ENCODE measurements around the gene SLC9A5. TPM values are rescaled to one million over a fixed set of nuclear protein-coding genes. Genes with fewer than 3 reads are reported as not detected.

The SLC9A5 gene, protein sequence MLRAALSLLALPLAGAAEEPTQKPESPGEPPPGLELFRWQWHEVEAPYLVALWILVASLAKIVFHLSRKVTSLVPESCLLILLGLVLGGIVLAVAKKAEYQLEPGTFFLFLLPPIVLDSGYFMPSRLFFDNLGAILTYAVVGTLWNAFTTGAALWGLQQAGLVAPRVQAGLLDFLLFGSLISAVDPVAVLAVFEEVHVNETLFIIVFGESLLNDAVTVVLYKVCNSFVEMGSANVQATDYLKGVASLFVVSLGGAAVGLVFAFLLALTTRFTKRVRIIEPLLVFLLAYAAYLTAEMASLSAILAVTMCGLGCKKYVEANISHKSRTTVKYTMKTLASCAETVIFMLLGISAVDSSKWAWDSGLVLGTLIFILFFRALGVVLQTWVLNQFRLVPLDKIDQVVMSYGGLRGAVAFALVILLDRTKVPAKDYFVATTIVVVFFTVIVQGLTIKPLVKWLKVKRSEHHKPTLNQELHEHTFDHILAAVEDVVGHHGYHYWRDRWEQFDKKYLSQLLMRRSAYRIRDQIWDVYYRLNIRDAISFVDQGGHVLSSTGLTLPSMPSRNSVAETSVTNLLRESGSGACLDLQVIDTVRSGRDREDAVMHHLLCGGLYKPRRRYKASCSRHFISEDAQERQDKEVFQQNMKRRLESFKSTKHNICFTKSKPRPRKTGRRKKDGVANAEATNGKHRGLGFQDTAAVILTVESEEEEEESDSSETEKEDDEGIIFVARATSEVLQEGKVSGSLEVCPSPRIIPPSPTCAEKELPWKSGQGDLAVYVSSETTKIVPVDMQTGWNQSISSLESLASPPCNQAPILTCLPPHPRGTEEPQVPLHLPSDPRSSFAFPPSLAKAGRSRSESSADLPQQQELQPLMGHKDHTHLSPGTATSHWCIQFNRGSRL
- 2.2 and 2.7 TPM in 2 replicates for total RNA-seq (2014; rRNA removed; shearing (Covaris generic))

DNA sequence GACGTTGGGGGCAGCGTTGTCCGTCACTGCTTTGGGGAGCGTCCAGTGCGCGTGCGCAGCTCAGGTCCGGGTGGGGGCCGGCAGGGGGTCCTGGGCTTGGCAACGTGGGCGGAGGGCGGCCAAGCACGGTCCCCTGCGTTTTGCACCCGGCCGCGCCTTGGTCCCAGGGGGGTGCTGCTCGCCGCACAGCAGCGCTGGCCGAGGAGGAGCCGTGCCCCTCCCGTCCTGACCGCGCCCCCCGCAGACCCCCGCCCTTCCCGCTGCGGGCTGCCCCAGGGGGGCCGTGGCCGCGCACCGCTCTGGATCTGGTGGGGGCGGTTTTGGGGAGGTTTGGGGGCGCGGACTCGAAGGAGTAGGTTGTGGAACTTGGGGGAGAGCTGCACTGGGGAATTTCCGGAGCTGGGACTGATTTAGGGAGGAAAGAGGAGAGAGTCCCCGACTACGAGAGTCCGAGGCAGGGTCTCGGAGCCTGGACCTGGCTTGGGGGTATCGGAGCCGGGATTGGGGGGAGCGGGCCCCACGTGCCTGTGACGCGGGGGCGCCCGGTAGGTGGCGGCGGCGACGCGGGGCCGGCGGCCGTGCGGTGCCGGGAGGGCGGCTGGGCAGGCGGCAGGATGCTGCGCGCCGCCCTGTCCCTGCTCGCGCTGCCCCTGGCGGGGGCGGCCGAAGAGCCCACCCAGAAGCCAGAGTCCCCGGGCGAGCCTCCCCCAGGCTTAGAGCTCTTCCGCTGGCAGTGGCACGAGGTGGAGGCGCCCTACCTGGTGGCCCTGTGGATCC lies at the start of gene SLC9A5:
SLC9A5 (plus strand) TSS at position 579 of the 777 bp plus-strand sequence; CDS start at position 615, 36 bp downstream.
- DNase-seq (ENCODE audit: low spot score): no peak

GRCh38 chr16:67199011-67199807 lies 49.6 kb upstream of the SLC9A5 start, which contains the start of gene ELMO3:
Gene ELMO3 (plus strand): TSS chr16:67199131. CDS start chr16:67199327, 196 bp downstream.
- DNase-seq (ENCODE audit: low spot score): peak; percentile 86

DNA sequence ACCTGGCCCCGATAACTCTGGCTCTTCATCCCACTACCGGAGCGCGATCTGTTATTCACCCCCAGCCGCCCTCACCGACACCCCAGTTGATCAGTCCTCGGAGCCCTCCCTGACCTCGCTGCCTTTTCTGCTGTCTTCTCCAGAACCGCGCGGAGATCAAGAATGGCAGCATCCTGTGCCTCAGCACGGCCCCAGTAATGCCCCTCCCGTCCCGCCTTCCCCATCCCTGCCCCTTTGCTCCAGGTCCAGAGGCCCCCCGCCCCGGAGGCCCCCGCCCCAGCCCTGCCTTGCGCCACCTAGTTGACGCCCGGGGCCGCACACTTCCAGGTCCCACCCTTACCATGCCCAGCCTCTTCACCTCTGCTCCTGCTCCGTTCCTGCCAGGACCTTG lies 49.0 kb upstream of the SLC9A5 start:
- no peak for DNase-seq (ENCODE audit: low spot score)

DNA sequence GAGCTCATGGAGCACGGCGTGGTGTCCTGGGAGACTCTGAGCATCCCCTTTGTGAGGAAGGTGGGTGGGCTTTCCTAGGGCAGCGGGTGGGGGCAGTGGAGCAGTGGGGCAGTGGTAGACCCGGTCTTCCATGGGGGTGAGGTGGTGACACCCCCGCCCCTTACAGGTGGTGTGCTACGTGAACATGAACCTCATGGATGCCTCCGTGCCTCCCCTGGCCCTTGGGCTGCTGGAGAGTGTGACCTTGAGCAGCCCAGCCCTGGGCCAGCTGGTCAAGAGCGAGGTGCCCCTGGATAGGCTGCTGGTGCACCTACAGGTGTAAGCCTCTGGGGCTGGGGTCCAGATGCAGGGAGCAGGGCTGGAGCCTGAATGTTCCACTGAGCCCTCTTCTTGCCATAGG lies 48.3 kb upstream of the SLC9A5 start:
- DNase-seq (ENCODE audit: low spot score): no peak

DNA sequence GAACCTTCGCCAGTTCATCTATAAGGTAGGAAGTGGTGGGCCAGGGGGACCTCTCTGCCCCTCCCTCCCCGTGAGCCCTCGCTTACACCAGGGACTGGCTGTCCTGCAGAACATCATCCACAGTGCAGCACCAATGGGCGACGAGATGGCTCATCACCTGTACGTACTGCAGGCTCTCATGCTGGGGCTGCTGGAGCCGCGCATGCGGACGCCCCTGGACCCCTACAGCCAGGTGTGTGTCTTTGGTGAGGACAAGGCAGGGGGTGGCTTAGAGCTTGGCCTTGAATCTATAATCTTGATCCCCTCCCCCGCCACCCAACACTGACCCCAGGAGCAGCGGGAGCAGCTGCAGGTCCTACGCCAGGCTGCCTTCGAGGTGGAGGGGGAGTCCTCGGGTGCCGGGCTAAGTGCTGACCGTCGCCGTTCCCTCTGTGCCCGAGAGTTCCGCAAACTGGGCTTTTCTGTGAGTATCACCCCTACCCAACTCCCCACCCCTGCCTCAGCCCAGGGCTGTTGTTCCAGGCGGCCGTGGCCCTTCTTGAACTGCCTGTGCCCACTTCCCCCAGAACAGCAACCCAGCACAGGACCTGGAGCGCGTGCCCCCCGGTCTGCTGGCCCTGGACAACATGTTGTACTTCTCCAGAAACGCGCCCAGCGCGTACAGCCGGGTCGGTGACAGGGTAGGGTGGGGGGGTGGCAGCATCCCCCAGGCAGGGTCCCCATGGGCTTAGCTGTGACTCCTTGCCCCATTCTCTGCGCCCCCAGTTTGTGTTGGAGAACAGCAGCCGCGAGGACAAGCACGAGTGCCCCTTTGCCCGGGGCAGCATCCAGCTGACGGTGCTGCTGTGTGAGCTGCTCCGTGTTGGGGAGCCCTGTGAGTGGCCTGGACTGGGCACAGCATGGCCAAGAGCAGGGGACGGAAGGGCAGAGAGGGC lies 47.1 kb upstream of the SLC9A5 start:
- DNase-seq (ENCODE audit: low spot score): no peak

DNA sequence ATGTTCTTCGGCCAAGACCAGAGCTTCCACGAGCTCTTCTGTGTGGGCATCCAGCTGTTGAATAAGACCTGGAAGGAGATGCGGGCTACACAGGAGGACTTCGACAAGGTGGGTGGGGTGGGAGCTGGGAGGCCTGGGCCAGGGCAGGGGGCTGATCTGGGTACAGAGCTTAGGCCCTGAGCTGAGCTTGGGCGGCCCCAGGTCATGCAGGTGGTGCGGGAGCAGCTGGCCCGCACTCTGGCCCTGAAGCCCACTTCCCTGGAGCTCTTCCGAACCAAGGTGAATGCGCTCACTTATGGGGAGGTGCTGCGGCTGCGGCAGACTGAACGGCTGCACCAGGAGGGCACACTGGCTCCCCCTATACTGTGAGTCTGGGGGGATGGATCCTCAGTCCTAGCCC lies 46.4 kb upstream of the SLC9A5 start:
- no peak for DNase-seq (ENCODE audit: low spot score)

GRCh38 chr16:67202956-67203493 lies 45.8 kb upstream of the SLC9A5 start:
- no peak for DNase-seq (ENCODE audit: low spot score)

DNA sequence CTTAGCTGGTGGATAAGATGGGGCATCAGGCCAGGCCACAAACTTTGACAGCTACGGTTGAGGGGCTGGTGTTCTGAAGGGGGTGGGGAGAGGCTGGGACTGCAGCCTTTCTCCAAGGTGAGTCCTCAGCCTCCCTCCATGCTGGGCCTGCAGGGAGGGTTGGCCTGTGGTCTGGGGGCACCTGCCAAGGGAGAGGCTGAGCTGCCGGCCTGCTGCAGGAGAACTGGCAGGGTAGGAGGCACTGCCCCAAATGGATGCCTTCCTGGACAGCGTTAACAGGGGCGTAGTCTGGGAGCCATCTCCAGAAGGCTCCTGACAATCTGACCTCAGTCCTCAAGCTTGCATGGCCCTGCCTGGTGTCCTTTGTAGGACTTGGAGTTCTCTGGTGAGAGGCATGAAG lies 44.7 kb upstream of the SLC9A5 start:
- no peak for DNase-seq (ENCODE audit: low spot score)

GRCh38 chr16:67206129-67206837 lies 42.5 kb upstream of the SLC9A5 start:
- no peak for DNase-seq (ENCODE audit: low spot score)

DNA sequence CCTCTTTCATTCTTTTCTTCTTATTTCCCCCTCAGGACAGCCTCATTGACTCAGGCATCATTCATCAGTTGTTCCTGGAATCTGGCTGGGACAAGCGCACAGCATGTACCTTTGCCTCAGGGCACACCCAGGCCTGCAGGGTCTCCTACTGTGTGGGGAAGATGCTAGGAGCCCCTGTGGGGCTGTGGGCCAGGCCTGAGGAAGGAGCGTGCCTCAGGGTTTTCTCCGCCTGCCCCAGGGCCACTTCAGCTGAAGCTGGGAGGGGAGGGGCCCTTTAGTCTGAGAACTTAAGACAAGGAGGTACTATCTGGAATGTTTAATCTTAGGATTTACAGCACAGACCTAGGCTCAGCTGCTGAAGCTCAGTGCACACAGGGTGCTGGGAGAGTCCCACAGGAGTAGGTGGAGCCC lies 41.9 kb upstream of the SLC9A5 start:
- no peak for DNase-seq (ENCODE audit: low spot score)

DNA sequence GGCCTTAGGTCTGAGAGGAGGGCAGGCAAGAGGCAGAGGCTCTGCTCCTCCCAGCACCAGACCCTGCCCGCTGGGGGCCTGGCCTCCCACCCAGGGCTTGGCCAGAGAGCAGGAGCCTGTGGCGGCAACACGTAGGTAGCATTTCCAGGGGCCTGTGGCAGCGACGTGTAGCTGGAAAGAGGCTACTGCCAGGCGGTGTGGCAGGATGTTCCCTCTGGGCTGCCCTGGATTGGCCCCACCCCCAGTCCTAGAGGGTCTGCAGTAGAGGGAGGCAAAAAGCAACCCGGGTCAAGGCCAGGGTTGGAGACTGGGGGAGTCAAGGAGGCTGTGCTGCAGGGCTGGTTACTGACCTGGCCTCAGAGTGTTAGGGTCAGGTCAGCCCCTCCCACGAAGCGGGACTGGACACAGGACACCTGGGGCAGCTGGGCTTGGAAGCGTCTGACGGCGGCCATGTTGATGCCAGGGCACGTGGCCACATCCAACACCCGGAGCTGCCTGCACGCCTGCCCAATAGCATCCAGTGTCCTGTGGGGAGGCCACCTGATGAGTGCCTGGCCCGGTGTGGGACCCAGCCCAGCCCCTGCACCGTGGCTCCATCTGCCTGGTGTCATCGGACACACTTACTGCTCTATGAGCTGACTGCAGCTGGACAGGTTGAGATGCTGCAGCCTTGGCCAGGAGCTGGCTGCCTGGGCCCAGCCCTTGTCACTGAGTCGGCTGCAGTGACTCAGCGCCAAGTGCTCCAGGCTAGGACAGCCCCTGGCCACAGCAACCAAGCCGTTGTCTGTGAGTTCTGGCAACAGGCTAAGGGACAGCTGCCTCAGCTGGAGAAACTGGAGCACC lies 41.3 kb upstream of the SLC9A5 start:
- no peak for DNase-seq (ENCODE audit: low spot score)

- DNase-seq (ENCODE audit: low spot score): no peak
Observed at GRCh38 chr16:67208154-67208896, 40.5 kb upstream of the SLC9A5 start.

DNA sequence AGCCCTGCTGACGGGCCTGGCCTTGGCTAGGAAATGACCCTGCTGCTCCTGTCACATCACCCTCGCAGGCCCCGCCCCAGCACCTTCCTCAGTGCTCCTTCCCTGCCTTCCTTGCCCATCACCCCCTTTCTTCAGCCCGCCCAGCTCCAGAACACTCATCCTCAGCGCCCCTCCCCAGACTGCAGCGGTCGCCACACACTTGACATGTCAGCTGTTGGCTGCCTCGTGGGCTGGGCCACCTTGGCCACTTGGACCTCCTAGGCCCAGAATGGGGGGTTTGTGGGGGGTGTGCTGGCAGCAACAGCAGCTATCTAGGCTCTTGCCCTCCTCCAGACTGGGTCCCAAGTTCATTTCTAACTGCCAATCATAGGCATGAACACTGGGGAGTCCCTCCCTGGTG lies 39.2 kb upstream of the SLC9A5 start:
- DNase-seq (ENCODE audit: low spot score): no peak

DNA sequence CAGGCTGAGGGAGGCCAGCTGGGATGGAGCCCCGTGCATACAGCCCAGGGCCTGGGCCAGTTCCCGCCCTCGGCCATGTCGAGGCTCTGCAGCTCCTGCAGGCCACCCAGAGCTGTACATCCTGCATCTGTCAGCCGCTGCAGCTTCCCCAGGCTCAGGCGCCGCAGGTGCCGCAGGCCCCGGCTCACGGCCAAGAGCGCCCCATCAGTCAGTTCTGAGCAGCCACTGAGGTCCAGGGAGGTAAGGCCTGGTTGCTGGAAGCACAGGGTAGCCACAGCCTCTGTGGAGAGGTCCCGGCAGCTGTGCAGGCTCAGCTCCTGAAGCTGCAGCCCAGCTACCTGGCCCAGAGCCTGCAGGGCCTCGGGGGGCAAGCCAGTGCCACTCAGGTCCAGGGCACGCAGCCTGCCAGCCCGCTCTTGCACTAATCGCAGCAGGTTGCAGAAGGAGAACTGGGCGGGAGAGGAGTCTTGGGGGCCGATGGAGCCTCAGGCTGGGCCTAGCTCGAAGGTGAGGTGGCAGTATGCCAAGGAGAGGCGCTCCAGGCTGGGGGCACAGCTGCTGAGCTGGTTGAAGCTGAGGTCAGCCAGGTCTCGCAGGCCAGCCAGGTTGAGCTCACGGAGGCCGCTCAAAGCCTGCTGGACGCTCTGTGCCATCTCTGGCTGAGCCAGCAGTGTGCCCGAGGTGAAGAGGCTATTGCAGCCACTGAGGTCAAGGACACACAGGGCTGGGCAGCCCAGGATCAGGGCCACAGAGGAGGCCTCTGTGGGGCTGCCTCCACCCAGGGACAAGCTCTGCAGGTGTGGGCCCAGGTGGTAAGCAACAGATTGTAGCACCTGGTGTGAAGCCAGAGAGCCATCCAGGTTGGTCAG lies 38.5 kb upstream of the SLC9A5 start:
- DNase-seq (ENCODE audit: low spot score): no peak

- DNase-seq (ENCODE audit: low spot score): no peak
Observed at GRCh38 chr16:67211674-67212073, 37.1 kb upstream of the SLC9A5 start.

- peak; percentile 35 for DNase-seq (ENCODE audit: low spot score)
Observed at GRCh38 chr16:67212766-67213165, 36.0 kb upstream of the SLC9A5 start.
